ENCODE results near the gene SCN9A. TPM values are rescaled to one million over a fixed set of nuclear protein-coding genes. Genes with fewer than 3 reads are reported as not detected.

SCN9A gene
- total and polyA plus RNA-seq, 2 of the 4 experiments (the other 2 are of a cell fraction) = 40.1 to 135 TPM

DNA sequence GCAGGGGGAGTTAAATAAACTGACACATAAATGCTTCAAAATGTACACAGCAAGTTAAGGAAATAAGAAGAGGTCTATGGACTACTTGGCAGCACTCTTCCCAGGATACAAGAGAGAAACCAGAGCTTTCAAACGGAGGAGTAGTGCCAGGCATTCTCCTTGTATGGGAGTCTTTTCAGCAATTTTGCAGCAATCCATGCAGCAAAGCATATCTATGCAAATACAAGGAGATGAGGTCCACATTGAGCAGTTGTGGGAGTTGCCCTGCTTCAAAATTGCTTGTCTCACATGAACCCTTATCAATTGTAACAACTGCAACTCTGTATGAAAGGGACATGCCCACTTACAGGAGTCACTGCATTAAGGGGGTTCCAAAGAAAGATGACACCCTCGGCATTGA, 37.8 kb downstream of the SCN9A start:
- CTCF ChIA-PET = no interaction called here
- ATAC-seq (ENCODE audit: low read depth) = no peak
- no peak overlapping the region for H3K56ac ChIP-seq (ENCODE audit: extremely low read depth, insufficient read depth, low read length)
- H3K9ac ChIP-seq (ENCODE audit: low read depth, low read length) = no peak overlapping the region
- H3K18ac ChIP-seq (ENCODE audit: low read depth, low read length) = no peak overlapping the region
- H4K20me1 ChIP-seq (ENCODE audit: insufficient read depth, low read length) = no peaks in the 10 kb centered on the region
- dilution Hi-C loops (cut with HindIII; ENCODE audit: low sequenced_read_pairs, unreplicated experiment) = no loop called here
- no peaks in the 10 kb centered on the region for H3K36me3 ChIP-seq (ENCODE audit: control insufficient read depth, insufficient read depth, low read length)
- H3K27me3 ChIP-seq (ENCODE audit: control insufficient read depth, insufficient read depth, low read length) = no peaks in the 10 kb centered on the region
- H2BK20ac ChIP-seq (ENCODE audit: low read depth, low read length) = no peak overlapping the region
- H2AK5ac ChIP-seq (ENCODE audit: low read depth, low read length) = no peak overlapping the region
- H3K4me3 ChIP-seq (ENCODE audit: insufficient read depth, low read depth, low read length) = no peak overlapping the region
- H4K5ac ChIP-seq (ENCODE audit: low read depth, low read length) = no peak overlapping the region
- no peak overlapping the region for H2BK5ac ChIP-seq (ENCODE audit: low read depth, low read length, poor library complexity, severe bottlenecking)
- H3K79me1 ChIP-seq (ENCODE audit: low read depth in 1 of 2, low read length in 2 of 2) = peaks cover 18 to 29% of the 10 kb centered on the region in 2 experiments
- H3K4me1 ChIP-seq (ENCODE audit: control insufficient read depth, insufficient read depth, low read length) = peaks cover 3% of the 10 kb centered on the region
- no peak overlapping the region for H3K23ac ChIP-seq (ENCODE audit: low read depth, low read length)
- TF ChIP-seq MAFK (IDR thresholded peaks at IDR 0.05; ENCODE audit: low read depth, low read length) (no peak), CTCF (conservative IDR thresholded peaks at IDR 0.05; ENCODE audit: low read depth, low read length) (no peak), RCOR1 (IDR thresholded peaks at IDR 0.05; ENCODE audit: insufficient replicate concordance, low read length) (no peak), RFX5 (IDR thresholded peaks at IDR 0.05; ENCODE audit: low read depth, low read length) (no peak), SMC3 (IDR thresholded peaks at IDR 0.05; ENCODE audit: low read depth, low read length) (no peak), USF2 (IDR thresholded peaks at IDR 0.05; ENCODE audit: low read depth, low read length) (no peak), ELK1 (IDR thresholded peaks at IDR 0.05; ENCODE audit: borderline replicate concordance, low read depth, low read length) (no peak)
- no peak overlapping the region for H3K27ac ChIP-seq (ENCODE audit: insufficient read depth, low read length)
- WGBS, 2 experiments (ENCODE audit: extremely low coverage in 2 of 2, insufficient read length in 1 of 2) = no CpG with 5 or more reads among the region's 2 CpGs
- no peak overlapping the region for H4K91ac ChIP-seq (ENCODE audit: insufficient read depth, low read depth, low read length)
- in situ Hi-C loops (cut with MboI; ENCODE audit: low sequenced_read_pairs) = no loop called here
- H4K8ac ChIP-seq (ENCODE audit: low read depth in 2 of 2, low read length in 2 of 2) = 0 out of 4 replicates have a peak overlapping the region, but pooled peaks of 1 of the 2 experiments have one; percentile 15
- H2BK15ac ChIP-seq (ENCODE audit: low read depth, low read length) = no peak overlapping the region
- POLR2A ChIA-PET (ENCODE audit: unreplicated experiment) = no interaction called here
- no peak overlapping the region for H3K4ac ChIP-seq (ENCODE audit: low read depth, low read length)
- H3K4me2 ChIP-seq (ENCODE audit: low read depth, low read length) = no peak overlapping the region
- no peaks in the 10 kb centered on the region for H3K9me3 ChIP-seq (ENCODE audit: control insufficient read depth, insufficient read depth, low read length)
- no peak for DNase-seq
- no peak overlapping the region for H2AK9ac ChIP-seq (replicated peaks; ENCODE audit: low read depth, low read length, poor library complexity)
- no TSS peak for BruUV-seq (replicated peaks)
- intact Hi-C loops (cut with micrococcal nuclease) = no loop called here
- H2BK120ac ChIP-seq (ENCODE audit: low read depth, low read length) = no peak overlapping the region
- no peak overlapping the region for H3K14ac ChIP-seq (replicated peaks; ENCODE audit: low read depth, low read length)
- no peaks in the 10 kb centered on the region for H3K9me1 ChIP-seq (ENCODE audit: insufficient read depth, low read length)
- H2AFZ ChIP-seq (replicated peaks; ENCODE audit: low read length, poor library complexity) = no peak overlapping the region
